SK-N-SH treated with all-trans-retinoic acid at 6 μM for 48 hours (cell line): ENCODE data around the gene EPS8.

Experiments used
- PATZ1 ChIP-seq: fragments of 250-450 bp; sonication (Bioruptor Pico); IDR thresholded peaks from 2 replicates; pipeline ENCODE4 v1.8.0; 2020; ENCODE audit warnings: mild to moderate bottlenecking, moderate library complexity, borderline replicate concordance
- SNAI2 ChIP-seq: fragments of 250-450 bp; sonication (Bioruptor Pico); IDR thresholded peaks from 2 replicates; pipeline ENCODE4 v1.5.0; 2020; ENCODE audit warnings: mild to moderate bottlenecking, moderate library complexity
- ZFP30 ChIP-seq: fragments of 450-650 bp; formaldehyde crosslinking; IDR thresholded peaks from 2 replicates; pipeline ENCODE4 v1.5.0; 2022; ENCODE audit warnings: mild to moderate bottlenecking, moderate library complexity
- TF ChIP-seq, protein P1 (sequence below): fragments of 250-450 bp; sonication (Bioruptor Pico); IDR thresholded peaks from 2 replicates; pipeline ENCODE4 v1.8.0; 2021; ENCODE audit warnings: low read depth, mild to moderate bottlenecking, moderate library complexity, borderline replicate concordance

DNA sequence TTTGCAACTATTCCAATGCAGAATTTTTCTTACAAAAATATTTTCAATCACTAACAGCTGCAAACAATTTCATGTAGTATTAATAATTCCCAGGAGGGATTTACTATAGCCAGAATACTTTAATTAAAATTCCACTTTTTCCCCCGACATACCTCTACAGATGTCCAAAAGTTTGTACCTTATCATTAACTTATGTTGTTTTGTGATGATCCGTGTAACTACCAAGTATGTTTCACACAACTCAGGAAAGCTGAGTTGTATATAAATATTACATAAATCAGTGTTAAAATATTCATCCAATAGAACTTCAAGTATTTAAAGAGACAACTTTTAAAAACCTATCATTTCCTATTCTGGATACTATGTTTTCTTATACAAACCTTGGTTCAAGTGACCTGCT, 2.4 kb downstream of the EPS8 start:
- TF ChIP-seq PATZ1 (CRISPR knock-in tag) = no peak
- TF ChIP-seq ZFP30 (CRISPR knock-in tag) = no peak
- TF ChIP-seq, protein P1, sequence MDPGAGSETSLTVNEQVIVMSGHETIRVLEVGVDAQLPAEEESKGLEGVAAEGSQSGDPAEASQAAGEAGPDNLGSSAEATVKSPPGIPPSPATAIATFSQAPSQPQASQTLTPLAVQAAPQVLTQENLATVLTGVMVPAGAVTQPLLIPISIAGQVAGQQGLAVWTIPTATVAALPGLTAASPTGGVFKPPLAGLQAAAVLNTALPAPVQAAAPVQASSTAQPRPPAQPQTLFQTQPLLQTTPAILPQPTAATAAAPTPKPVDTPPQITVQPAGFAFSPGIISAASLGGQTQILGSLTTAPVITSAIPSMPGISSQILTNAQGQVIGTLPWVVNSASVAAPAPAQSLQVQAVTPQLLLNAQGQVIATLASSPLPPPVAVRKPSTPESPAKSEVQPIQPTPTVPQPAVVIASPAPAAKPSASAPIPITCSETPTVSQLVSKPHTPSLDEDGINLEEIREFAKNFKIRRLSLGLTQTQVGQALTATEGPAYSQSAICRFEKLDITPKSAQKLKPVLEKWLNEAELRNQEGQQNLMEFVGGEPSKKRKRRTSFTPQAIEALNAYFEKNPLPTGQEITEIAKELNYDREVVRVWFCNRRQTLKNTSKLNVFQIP (CRISPR knock-in tag) = no peak
- TF ChIP-seq SNAI2 = no peak
